Heart right ventricle (tissue), 16 donors: Measurements from ENCODE around the gene MBOAT2. TPM values are rescaled to one million over a fixed set of nuclear protein-coding genes. Genes with fewer than 3 reads are reported as not detected.

Experiments
- ATAC-seq, 8 donors: fragments of 200-7000 bp; cut with Tn5 transposase; one replicate each; pipeline ENCODE4 v1.9.1; 2020; ENCODE audit warnings: mild to moderate bottlenecking in 8 of 8, moderate library complexity in 8 of 8, moderate number of reproducible peaks in 1 of 8
- DNase-seq, 2 donors: peaks; one replicate each; pipeline ENCODE4 v3.0.0-alpha.2; 2020
- H3K27ac ChIP-seq, 10 donors: fragments of 200-600 bp; sonication (generic) in 2 of 10; one replicate each; pipeline versions ENCODE4 v1.5.0 to v1.8.0; 2020 to 2022; ENCODE audit warnings: mild to moderate bottlenecking in 3 of 10
- H3K27me3 ChIP-seq, 7 donors: fragments of 200-600 bp; one replicate each; pipeline ENCODE4 v1.8.0; 2021 to 2022; ENCODE audit warnings: mild to moderate bottlenecking in 2 of 7
- H3K36me3 ChIP-seq, 9 donors: fragments of 200-600 bp; sonication (generic) in 1 of 9; one replicate each; pipeline versions ENCODE4 v1.5.0 to v1.8.0; 2020 to 2022; ENCODE audit warnings: mild to moderate bottlenecking in 2 of 9
- H3K4me1 ChIP-seq, 9 donors: fragments of 200-600 bp; sonication (generic) in 1 of 9; one replicate each; pipeline versions ENCODE4 v1.5.0 to v1.8.0; 2020 to 2022; ENCODE audit warnings: mild to moderate bottlenecking in 4 of 9
- H3K4me3 ChIP-seq, 10 donors: fragments of 200-600 bp; sonication (generic) in 2 of 10; one replicate each; pipeline versions ENCODE4 v1.5.0 to v1.8.0; 2020 to 2022; ENCODE audit warnings: mild to moderate bottlenecking in 7 of 10, moderate library complexity in 2 of 10
- H3K9me3 ChIP-seq, 11 donors: fragments of 200-600 bp in 10 of 11; sonication (generic) in 2 of 11; one replicate each; pipeline versions ENCODE4 v1.5.0 to v1.8.0; 2013 to 2022; ENCODE audit warnings: mild to moderate bottlenecking in 2 of 11, control low read depth in 1 of 11, moderate library complexity in 1 of 11
- WGBS, 2 donors: extraction: QIAGEN DNeasy Blood & Tissue Kit; methylation state at CpG; one replicate each; pipeline ENCODE4 v1.1.7; 2013; ENCODE audit warnings: inconsistent platforms in 1 of 2; 5-methylcytosine and 5-hydroxymethylcytosine counted together
- intact Hi-C, 10 donors: fragments of 100-400 bp; cut with DNase I; formaldehyde crosslinking; loops; one replicate each; pipeline versions ENCODE4 v1.11.1 to v1.14.2; 2022
- polyA plus RNA-seq, 2 donors: library from polyadenylated mRNA; stranded (reverse); fragments of 200-250 nt; gene quantifications; one replicate each; pipeline ENCODE4 v1.2.3, GENCODE V29; 2013
- total RNA-seq, 10 donors: library from RNA; stranded (reverse); fragmentation: NEBNext Ultra II Directional in 3 of 10; extraction: Animal tissue kit (Norgen Biotek cat#: 25700) in 3 of 10; gene quantifications; one replicate each; pipeline versions ENCODE4 v1.2.1 to v1.2.4, GENCODE V29; 2021 to 2023
- TF ChIP-seq, protein P1 (sequence below), 9 donors: fragments of 200-600 bp; sonication (generic) in 2 of 9; IDR thresholded peaks; one replicate each; pipeline versions ENCODE4 v1.5.0 to v1.8.0; 2021 to 2022; ENCODE audit warnings: antibody characterized with exemption in 9 of 9, mild to moderate bottlenecking in 5 of 9, moderate library complexity in 1 of 9
- donor health status: Arrhythmogenic right ventricular cardiomyopathy.
- donor health status: ischemic (EF 13 %, LVEDD 7.1; RV severe dilation, severe dysfunction).
- donor health status: healthy with polysubstance abuse.
- donor health status: DM: no; HTN: yes; CAD: no.
- donor health status: DM: no; HTN: no; CAD: no.
- donor health status: ischemic (EF 25% LVEDD 6.9; RV normal size, moderate dysfunction).
- donor health status: ischemic (EF 25% LVEDD 5.7; RV mildly dilated, moderate dysfunction).
- donor health status: healthy.
- donor health status: DM: yes; HTN: yes; CAD: no.
- donor health status: Ischemic cardiomyopathy.
- donor health status: ischemic (EF 35%, LVEDD 5.7; RV mildly dilated, moderate dysfunction).
- donor health status: nonischemic (EF 11% LVEDD 7.7; RV severe dilation, severe dysfunction).
- donor health status: DM: yes; HTN: yes; CAD: no.
- donor health status: PGD.
- donor health status: ischemic (EF 29% LVEDD 5.4; RV normal size, mild dysfunction).
- donor health status: nonischemic (EF 23%, LVEDD 6.1; RV moderate dilation, normal function).

Gene MBOAT2
- total and polyA plus RNA-seq, 12 donors, result 6.3 to 35.3 (median 18.4) TPM

GRCh38 chr2:8817221-8817620 lies 186.3 kb downstream of the MBOAT2 start:
- Histone ChIP-seq H3K9me3 (no peaks in the 10 kb centered on the region), H3K27me3 (no peaks in the 10 kb centered on the region), H3K4me1 (peaks cover 4 to 34% (median 17%) of the 10 kb centered on the region in 9 donors), H3K4me3 (no peak overlapping the region), H3K36me3 (peaks cover 0 to 86% (median 11%) of the 10 kb centered on the region in 9 donors), H3K27ac (no peak overlapping the region)
- 94 to 96% methylated on average over 1 of the region's 1 CpG for WGBS, 2 donors
- TF ChIP-seq, protein P1, sequence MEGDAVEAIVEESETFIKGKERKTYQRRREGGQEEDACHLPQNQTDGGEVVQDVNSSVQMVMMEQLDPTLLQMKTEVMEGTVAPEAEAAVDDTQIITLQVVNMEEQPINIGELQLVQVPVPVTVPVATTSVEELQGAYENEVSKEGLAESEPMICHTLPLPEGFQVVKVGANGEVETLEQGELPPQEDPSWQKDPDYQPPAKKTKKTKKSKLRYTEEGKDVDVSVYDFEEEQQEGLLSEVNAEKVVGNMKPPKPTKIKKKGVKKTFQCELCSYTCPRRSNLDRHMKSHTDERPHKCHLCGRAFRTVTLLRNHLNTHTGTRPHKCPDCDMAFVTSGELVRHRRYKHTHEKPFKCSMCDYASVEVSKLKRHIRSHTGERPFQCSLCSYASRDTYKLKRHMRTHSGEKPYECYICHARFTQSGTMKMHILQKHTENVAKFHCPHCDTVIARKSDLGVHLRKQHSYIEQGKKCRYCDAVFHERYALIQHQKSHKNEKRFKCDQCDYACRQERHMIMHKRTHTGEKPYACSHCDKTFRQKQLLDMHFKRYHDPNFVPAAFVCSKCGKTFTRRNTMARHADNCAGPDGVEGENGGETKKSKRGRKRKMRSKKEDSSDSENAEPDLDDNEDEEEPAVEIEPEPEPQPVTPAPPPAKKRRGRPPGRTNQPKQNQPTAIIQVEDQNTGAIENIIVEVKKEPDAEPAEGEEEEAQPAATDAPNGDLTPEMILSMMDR (IDR thresholded peaks at IDR 0.05), result no peak
- no peak for DNase-seq
- intact Hi-C loops, result no loop called here
- no peak for ATAC-seq

DNA sequence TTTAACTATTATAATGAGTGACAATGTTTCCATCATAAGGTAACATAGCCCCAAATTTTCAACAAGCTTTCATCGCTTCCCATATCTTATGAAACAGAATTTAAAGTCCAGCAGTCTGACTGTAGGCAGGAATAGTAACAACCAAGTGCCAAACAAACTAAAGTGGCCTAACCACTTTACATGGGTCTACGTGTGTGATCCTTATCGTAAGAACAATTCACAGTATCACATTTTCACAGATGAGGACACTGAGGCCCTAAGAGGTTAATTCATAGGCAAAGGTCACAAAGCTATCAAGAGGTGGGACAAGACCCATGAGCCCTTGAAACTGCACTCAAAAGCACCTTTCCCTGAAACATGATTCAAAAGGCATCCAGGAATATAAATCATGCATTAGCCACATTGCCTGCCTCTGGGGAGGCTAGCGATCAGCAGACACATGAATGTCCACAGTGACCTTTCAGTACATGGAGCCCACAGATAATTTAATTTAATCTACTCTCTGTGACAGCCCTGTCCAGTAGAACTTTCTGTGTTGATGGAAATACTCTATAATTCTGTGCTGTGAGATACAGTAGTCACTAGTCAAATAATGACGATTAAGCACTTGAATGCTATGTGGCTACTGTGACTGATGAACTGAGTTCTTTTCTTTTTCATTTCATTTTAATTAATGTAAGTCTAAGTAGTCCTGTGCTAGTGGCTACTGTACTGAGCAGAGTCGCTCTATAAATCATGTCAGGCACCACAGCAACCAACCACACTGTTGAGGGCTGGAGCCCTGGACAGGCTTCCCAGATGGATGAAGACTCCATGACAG lies 196.4 kb downstream of the MBOAT2 start:
- Histone ChIP-seq H3K36me3 (peaks cover 0 to 100% (median 49%) of the 10 kb centered on the region in 9 donors), H3K27ac (peak overlapping the region; percentile 21 to 87 (median 66)), H3K9me3 (no peaks in the 10 kb centered on the region), H3K27me3 (no peaks in the 10 kb centered on the region), H3K4me3 (no peak overlapping the region), H3K4me1 (peaks cover 0 to 56% (median 20%) of the 10 kb centered on the region in 9 donors)
- intact Hi-C loops, result no loop called here
- WGBS, 2 donors, result 62 to 72% methylated on average over 6 of the region's 6 CpGs
- TF ChIP-seq, protein P1 (IDR thresholded peaks at IDR 0.05), result no peak
- ATAC-seq (peak in 5 of 8 donors; percentile 24 to 63 (median 37)), DNase-seq (no peak)

DNA sequence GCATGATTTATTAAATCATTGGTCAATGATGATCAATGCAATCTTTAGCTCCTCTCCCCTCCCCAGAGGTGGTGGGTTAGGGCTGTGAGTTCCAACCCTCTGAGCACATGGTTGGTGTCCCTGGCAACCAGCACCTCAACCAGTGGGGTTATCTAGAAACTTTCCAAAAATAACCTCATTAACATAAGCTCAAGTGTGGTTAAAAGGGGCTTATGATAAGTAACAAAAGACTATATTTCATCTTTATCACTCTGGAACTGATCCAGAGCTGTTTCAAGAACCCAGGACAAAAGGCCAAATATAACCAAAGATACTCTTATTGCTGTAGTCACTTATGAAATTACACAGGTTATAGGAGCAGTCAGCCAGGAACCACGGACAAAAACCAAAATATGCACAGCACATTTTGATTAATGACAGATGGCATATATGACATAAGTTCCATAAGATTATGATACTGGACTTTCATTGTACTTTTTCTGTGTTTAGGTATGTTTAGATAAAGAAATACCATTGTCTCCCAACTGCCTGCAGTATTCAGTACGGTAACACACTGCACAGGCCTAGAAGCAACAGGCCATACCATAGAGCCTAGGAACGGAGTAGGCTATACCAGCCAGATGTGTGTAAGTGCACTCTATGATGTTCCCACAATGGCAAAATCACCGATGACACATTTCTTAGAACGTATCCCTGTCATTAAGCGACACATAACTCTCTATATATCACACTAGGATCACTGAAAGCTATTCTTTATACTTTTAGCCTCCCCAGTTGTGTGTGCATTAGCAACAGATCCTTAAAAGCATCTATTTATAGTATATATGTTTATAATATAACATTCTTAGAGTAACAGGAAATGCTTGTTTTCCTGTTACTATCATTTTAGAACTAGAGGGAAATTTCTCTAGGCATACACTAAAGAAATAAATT lies 197.9 kb downstream of the MBOAT2 start:
- Histone ChIP-seq H3K27me3 (no peaks in the 10 kb centered on the region), H3K4me1 (peaks cover 0 to 61% (median 23%) of the 10 kb centered on the region in 9 donors), H3K9me3 (no peaks in the 10 kb centered on the region), H3K27ac (peak overlapping the region in 9 of 10 donors; percentile 49 to 87 (median 77)), H3K36me3 (peaks cover 0 to 100% (median 46%) of the 10 kb centered on the region in 9 donors), H3K4me3 (no peak overlapping the region)
- DNase-seq, result peak in 1 of 2 donors; percentile 48
- TF ChIP-seq, protein P1 (IDR thresholded peaks at IDR 0.05), result no peak
- intact Hi-C loops, result no loop called here
- peak; percentile 82 to 92 (median 88) for ATAC-seq
- WGBS, 2 donors, result 48 to 56% methylated on average over 6 of the region's 6 CpGs
